GM11168 (cell line): ENCODE data around the gene GPN3.
"Not testable (repeated sequence)": the region's sequence is repeated elsewhere in the genome, so short reads cannot be mapped to it uniquely, and the experiment has no call there.

ENCODE experiments used
- in situ Hi-C: fragments of 300-500 bp; cut with MboI; formaldehyde crosslinking; loops from one replicate; pipeline ENCODE4 v1.12.0; 2022; ENCODE audit warnings: low sequenced_read_pairs; ENCODE audit not compliant: unreplicated experiment

Gene GPN3

DNA sequence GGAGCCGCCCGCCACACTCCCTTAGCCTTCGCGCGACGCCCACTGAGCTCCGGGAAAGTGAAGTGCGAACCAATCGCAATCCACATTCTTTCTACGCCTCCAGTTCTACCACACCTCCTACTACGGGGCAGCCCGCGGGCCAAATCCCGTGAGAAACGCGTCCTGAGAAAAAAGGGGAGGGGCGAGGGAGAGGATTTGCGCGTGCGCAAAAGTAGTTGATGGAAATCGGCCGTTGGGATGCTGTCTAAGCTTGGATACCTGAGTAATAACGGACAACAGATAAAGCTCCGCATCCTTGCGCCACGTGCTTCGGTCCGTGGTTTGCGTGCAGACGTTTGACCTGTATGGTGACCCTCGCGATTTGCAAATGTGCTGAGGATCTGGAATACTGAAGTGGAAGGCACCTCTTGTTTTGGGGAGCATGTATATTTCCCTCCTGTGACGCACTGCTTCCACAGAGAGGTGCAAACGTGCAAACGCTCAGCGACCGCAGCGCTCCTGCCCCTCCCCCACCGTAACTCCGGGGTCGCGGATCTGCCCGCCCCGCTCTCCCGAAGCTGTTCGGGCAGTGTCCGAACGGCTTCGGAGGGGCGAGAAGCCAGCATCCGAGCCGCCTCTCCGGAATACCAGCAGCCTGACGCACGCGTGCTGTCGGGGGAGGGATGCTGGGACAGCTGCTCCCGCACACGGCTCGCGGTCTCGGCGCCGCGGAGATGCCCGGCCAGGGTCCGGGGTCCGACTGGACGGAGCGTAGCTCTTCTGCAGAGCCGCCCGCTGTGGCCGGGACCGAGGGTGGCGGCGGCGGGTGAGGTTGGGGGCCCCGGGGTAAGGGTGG, at the start of gene GPN3, which contains the start of gene FAM216A:
Gene GPN3, minus strand, starts transcription at position 44 of the 835 bp plus-strand sequence. CDS start 54 bp downstream, outside the sequence.
Gene FAM216A, plus strand, starts transcription at position 632 of the 835 bp plus-strand sequence. Its CDS starts 31 bp downstream, at position 663.
- in situ Hi-C loops: no loop called here

DNA sequence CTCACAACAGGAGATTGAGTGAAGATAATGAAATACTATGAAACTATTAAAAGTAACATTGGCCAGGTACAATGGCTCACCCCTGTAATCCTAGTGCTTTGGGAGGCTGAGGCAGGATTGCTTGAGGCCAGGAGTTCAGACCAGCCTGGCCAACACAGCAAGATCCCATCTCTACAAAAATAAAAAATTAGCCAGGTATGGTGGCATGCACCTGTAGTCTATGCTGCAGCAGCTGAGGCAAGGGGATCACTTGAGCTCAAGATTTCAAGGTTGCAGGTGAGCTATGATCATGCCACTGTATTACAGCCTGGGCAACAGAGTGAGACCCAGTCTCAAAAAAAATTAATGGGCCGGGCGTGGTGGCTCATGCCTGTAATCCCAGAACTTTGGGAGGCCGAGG, 48.9 kb upstream of the GPN3 start:
- in situ Hi-C loops: loop anchor here (25.0 kb wide), 1 partner anchor 320 kb away; the partner anchor contains the start of gene CCDC63

DNA sequence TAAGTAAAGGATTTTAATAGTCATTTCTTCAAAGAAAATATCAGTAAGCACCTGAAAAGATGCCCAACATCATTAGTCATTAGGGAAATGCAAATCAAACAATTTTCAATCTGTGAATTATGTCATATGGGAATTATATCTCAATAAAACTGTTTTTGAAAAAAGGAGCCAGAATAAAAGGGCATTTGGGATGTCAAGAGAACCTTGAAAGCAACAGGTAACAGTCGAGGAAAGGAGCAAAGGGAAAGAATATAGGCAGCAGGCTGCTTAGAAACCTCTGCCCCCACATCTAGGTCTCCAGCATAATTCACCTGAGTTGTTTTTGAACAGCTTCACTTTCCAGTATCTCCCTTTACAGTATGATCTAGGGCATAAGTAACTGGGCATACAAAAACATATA, 46.3 kb upstream of the GPN3 start:
- in situ Hi-C loops: loop anchor here (5.0 to 25.0 kb wide), 2 partner anchors 88 to 323 kb away; partner anchors contain the start of gene CCDC63

DNA sequence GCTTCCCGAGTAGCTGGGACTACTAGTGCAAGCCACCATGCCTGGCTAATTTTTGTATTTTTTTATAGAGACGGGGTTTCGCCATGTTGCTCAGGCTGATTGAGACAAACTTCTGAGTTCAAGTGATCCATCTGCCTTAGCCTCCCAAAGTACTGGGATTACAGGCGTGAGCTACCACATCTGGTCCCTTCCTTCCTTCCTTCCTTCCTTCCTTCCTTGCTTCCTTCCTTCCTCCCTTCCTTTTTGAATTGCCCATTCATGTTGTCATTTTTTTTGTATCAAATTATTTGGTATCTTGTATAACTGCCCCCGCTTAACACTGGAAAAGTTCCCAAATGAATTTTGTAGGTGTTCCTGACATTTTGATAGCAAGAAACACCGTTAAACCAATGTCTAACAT, 45.8 kb upstream of the GPN3 start:
- in situ Hi-C loops: loop anchor here (5.0 to 25.0 kb wide), 2 partner anchors 88 to 323 kb away; partner anchors contain the start of gene CCDC63

DNA sequence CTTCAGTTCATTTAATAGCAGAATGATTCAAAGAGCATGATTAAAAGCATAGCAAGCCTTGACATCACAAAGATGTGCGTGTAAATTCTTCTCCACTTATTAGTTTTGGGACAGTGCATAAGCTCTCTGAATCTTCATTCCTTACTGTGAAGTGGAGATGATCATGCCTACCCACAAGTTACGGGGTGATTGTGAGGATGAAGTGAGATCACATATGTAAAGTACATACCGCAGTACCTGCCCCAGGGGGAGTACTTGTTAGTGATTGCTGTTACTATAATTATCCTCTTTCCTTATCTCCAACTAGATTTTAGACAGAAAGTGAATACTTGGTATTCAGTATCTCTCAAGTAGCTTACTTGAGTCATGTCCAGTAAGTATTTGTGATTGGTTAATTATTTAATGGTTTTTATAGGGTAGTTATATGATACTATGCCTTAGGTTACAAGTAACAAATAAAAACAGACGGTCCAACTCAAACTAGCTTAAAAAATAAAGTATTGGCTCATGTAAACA, 40.1 kb upstream of the GPN3 start:
- in situ Hi-C loops: loop anchor here (25.0 kb wide), 1 partner anchor 329 kb away; the partner anchor contains the start of gene CCDC63

DNA sequence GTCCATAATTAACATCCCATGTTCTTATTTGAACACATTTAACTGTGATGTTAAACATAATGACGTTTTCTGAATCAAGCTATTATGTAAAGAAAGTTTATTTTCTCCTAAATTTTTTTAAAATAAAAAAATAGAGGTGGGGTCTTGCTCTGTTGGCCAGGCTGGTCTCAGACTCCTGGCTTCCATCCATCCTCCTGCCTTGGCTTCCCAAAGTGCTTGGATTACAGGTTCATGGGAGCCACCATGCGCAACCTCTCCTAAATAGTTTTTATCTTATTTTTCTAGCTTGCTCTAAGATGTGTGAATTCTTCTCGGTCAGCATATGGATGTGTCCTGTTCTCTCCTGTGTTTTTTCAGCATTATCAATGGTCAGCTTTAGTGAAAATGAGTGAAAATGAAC, 37.3 kb upstream of the GPN3 start:
- in situ Hi-C loops: loop anchor here (25.0 kb wide), 1 partner anchor 332 kb away; the partner anchor contains the start of gene CCDC63

DNA sequence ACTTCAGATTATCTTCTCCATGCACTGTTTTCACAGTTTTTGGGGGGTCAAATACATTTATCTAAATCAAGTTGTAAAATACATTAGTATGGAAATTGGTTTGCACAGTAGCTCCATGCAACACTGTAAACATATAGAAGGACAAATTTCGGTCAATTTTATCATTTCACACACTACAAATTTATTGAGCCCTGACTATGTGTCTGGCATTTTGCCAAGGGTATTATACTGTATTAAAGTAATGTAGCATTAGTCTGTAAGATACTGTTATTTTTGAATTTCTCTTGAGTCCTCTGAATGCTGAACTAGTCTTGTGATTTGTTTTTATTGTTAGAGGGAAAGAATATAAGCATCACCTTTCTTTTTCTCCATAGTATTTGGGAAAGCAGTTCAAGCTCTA, 35.4 kb upstream of the GPN3 start:
- in situ Hi-C loops: loop anchor here (25.0 kb wide), 1 partner anchor 334 kb away; the partner anchor contains the start of gene CCDC63

DNA sequence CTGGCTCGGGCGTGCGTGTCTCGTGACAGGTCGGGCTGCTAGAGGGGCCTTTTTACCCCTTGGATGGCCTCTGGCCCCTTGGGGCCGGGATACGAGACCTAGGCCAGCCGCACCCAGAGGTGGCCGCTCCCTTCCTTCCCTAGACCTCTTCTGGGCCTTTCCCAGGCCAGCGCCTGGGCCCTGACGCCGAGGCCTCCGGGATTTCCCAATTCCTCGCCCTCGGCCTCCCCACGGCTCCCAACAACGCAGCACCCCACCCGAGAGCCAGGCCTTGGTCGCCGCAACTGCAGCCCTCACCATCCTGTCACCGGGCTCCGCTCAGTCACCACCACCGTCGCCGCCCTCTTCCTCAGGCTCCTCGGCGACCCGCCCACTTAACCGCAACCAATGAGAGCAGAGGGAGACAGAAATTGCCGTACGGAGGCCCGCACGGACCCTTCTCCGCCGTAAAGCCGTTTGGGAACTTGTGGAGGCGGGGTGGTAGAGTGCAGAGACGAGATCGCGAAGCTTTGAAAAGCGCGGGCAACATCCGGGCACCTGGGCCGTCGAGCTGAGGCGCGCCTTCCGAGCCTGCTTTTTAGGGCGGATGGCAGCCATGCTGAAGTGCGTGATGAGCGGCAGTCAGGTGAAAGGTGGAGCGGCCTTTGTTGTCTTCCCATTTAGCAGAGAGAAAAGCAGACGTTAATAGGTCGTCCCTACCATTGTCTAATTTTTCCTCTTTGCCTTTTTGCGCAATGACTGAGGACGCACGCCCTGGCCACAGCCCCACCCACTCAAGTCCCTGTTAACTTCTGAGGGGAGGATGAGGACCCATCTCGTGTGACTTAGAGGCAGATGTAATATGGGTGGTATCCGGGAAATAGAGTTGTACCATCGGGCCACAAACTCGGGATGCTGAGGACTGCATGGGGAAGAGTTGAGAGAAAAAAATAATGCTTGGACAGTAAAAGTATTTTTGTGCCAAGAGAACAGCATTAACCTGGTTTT, 34.0 kb upstream of the GPN3 start, which contains the start of the genes RAD9B and VPS29:
Gene RAD9B, plus strand, starts transcription at position 580 of the 987 bp plus-strand sequence. Its CDS starts 7 bp downstream, at position 587.
Gene VPS29, minus strand, starts transcription at position 360 of the 987 bp plus-strand sequence. Its CDS starts 60 bp downstream, at position 300.
- in situ Hi-C loops: loop anchor here (25.0 kb wide), 1 partner anchor 335 kb away; the partner anchor contains the start of gene CCDC63

DNA sequence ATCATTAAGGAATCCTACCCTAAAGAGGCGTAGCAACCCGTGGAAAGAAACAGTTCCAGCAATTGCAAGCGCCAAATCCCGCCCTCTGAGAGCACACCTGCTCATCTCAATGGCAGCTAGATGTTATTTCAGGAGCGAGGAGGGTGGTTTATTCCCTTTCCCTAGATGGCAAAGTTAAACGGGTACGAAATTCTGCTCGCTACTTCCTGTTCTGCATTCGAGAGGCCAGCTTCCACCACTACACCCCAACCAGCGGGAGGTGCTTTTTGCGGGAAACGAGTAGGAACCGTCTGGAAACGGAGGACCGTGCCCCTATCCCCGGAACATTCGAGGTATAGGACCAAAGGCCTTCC, 33.3 kb upstream of the GPN3 start:
- in situ Hi-C loops: loop anchor here (25.0 kb wide), 1 partner anchor 336 kb away; the partner anchor contains the start of gene CCDC63

DNA sequence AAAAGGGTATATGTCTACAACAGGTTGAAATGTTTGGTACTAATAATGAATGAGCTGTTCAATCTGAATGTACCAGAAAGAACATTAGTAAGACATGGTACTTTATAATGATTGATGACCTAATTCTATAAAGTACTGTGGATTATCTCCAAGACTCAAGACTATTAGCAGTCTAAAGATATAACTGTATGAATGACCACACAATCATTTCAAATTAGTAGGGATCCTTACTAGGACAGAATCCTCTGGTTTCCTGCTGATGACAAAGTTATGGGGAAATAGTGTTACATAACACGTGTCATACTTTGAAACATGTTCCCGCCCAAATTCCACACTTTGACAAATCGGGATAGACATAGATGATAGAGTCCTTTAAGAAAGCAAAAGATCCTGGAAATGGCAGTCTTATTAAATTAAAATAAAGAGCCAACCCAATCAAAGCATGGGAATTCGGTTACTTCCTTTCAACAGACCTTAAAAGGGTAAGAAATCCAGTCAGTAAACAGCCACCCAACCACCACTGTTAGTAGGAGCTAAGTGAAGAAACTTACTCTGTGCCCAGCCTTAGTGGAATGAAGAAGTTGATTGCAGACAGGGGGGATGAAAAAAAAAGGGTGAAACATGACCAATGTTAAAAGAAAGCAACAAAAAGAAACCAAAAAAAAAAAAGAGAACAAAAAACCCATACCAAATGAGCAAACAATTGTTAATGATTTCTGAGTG, 31.1 kb upstream of the GPN3 start:
- in situ Hi-C loops: no loop called here

DNA sequence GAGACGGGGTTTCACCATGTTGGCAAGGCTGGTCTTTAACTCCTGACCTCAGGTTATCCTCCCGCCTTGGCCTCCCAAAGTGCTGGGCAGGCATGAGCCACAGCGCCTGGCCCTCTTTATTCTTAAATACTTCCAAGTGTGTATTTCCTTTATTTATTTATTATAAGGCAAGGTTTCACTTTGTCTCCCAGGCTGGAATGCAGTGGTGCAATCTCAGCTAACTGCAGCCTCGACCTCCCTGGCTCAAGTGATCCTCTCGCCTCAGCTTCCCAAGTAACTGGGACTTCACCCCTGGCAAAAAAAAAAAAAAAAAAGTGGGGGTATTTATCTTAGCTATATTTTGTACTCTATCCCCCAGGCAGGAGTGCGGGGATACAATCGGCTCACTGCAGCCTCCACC, 7.4 kb upstream of the GPN3 start:
- in situ Hi-C loops: no loop called here

DNA sequence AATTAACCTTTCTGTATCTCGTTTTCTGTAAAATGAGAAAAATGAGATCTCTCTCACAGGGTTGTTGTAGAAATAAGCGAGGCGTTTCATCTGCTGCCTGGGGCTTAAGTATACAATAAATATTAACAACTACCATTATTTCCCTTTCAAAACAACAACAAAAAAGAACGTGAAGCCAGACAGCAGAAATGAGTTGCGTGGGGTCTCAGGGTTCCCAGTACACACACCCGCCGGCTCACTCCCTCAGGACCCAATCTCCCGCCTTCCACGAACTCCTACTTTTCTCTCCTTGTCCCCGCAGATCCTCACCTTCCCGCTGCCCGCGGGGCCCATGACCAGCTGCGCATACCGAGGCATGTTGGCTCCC, 227 bp downstream of the GPN3 start:
- in situ Hi-C loops: no loop called here

DNA sequence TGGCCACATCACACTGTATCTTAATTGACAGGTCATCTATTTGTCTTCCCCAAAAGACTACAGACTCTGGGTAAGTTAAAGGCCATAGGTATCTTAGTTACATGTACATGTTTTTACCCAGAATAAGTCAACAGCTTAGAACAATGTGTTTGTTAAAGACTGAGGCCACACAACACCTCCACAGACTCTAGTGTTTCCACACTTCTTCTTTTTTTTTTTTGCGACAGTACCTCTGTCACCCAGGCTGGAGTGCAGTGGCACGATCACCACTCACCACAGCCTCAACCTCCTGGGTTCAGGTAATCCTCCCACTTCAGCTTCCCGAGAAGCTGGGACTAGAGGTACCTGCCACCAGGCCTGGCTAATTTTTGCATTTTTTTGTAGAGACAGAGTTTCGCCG, 1.3 kb downstream of the GPN3 start:
- in situ Hi-C loops: no loop called here

DNA sequence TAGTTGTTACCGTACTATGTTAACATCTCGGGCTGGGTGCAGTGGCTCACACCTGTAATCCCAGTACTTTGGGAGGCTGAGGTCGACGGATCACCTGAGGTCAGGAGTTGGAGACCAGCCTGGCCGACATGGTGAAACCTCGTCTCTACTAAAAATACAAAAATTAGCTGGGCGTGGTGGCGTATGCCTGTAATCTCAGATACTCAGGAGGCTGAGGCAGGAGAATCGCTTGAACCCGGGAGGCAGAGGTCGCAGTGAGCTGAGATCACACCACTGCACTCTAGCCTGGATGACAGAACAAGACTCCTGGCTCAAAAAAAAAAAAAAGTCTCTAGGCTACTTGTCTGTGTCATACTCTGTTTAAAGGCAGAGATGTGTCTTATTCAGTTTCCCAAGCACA, 2.3 kb downstream of the GPN3 start:
- in situ Hi-C loops: not testable (repeated sequence)

DNA sequence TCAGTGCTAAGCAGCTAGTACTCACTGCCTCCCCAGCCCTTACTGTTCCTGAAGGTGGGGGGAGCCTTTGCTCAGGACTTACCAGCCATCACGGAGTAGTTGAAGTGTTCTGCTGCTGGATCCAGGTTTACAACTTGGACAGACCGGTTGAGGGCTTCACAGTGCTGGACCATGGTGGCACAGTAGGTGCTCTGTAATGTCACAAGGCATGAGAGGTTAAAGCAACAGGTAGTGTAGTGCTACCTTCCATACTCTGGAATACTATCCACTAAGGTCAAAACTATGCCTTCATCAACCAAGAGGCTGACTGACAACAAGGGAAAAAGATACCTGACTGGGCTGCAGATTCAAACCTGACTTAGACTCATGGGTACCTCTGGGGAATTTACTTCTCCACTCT, 3.0 kb downstream of the GPN3 start:
- in situ Hi-C loops: no loop called here

DNA sequence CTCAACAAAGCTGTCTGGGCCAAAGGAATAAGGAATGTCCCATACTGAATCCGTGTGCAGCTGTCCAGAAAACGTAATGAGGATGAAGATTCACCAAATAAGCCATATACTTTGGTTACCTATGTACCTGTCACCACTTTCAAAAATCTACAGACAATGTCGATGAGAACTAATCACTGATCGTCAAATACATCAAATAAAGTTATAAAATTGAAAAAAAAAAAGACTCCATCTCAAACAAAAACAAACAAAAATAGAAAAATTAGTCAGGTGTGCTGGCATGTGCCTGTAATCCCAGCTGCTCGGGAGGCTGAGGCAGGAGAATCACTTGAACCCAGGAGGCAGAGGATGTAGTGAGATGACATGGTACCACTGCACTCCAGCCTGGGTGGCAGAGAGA, 6.9 kb downstream of the GPN3 start:
- in situ Hi-C loops: not testable (repeated sequence)

DNA sequence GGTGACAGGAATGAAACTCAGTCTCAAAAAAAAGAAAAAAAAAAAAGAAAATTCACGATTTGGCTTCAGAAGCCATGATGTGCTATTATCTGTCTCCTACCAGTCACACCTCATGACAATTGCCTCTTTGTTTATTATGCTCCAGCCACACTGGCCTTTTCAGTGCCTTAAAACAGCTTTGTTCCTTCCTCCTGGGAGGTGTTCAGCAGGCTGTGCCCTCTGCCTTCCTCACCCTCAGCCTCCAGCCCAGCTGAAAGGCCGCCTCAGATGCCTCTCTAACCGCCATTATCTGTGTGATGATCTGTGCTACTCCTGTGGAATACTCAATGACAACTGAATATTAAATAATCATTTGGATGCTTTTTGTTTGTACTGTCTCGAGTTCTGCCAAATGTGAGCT, 9.3 kb downstream of the GPN3 start:
- in situ Hi-C loops: loop anchor here (10.0 kb wide), 1 partner anchor 146 kb away; no protein-coding TSS in a partner anchor

DNA sequence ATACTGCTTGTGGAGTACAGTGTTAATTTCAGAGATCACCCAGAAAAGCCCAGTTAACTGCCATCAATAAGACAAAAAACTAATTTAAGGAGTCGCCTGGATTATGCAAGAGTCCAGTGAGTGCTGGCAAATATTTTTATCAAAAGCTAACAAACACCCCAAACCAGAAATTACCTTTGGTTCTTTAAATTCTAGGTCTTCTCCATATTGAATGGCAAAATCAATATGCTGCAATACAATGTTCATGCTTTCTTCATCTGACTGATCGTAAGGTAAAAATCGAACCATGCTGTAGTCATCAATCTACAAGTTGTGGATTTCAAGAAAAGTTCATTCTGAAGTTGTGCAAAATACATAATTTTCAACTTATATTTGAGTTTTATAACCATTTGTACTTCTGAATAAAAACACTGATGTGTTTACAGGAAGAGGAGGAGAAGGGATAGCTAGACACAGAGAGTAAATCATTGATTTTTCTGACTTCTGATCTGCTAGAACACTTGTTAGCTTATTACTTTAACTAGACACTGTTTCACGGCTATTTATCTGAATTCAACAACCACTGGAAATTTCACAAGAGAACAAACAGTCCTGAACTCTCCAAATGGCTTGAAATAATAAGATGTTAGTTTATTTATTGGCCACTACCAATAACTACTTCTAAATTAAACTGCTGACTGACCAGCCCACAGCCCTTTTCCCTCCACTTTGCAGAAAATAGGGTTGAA, 14.3 kb downstream of the GPN3 start:
- in situ Hi-C loops: loop anchor here (10.0 kb wide), 1 partner anchor 151 kb away; no protein-coding TSS in a partner anchor
